IMR-90 (cell line): ENCODE results near the gene IP6K1. TPM values are rescaled to one million over a fixed set of nuclear protein-coding genes. Genes with fewer than 3 reads are reported as not detected.

Source experiments
- ATAC-seq: fragments of 200-7000 bp; cut with Tn5 transposase; 2 replicates; pipeline ENCODE4 v1.9.1; 2020; ENCODE audit warnings: low read depth, mild to moderate bottlenecking, moderate library complexity
- BruUV-seq: library from RNA; stranded (reverse); fragments of 400-500 nt; replicated peaks from 2 replicates; lab custom pipeline; 2021; lab: Mats Ljungman, UMichigan
- CTCF ChIA-PET: fragments of 300-600 bp; formaldehyde crosslinking; extraction: SDS; loops from one replicate; lab custom pipeline; 2021; ENCODE audit warnings: antibody characterized with exemption; lab: Yijun Ruan, JAX
- POLR2A ChIA-PET: fragments of 300-600 bp; sonication (Branson Sonifier 250); formaldehyde crosslinking; loops from one replicate; lab custom pipeline; 2022; ENCODE audit warnings: antibody characterized with exemption; ENCODE audit not compliant: unreplicated experiment; lab: Charles Lee
- DNase-seq: peaks from one replicate; pipeline ENCODE4 v3.0.0; 2013
- H2AFZ ChIP-seq: replicated peaks from 2 replicates; pipeline ENCODE3; 2013; ENCODE audit warnings: low read length, mild to moderate bottlenecking; ENCODE audit not compliant: poor library complexity
- H2AK5ac ChIP-seq: 2 replicates; pipeline ENCODE4 v1.6.1; 2013; ENCODE audit warnings: low read depth, low read length, inconsistent platforms
- H2AK9ac ChIP-seq: replicated peaks from 2 replicates; pipeline ENCODE3; 2013; ENCODE audit warnings: mild to moderate bottlenecking, low read depth, low read length, moderate library complexity; ENCODE audit not compliant: poor library complexity
- H2BK120ac ChIP-seq: 2 replicates; pipeline ENCODE4 v1.6.1; 2013; ENCODE audit warnings: low read depth, low read length, inconsistent platforms
- H2BK15ac ChIP-seq: 3 replicates; pipeline ENCODE4 v1.6.1; 2013; ENCODE audit warnings: low read depth, low read length, inconsistent platforms
- H2BK20ac ChIP-seq: 2 replicates; pipeline ENCODE4 v1.6.1; 2013; ENCODE audit warnings: low read depth, mild to moderate bottlenecking, inconsistent platforms, low read length, moderate library complexity
- H2BK5ac ChIP-seq: 2 replicates; pipeline ENCODE4 v1.6.1; 2013; ENCODE audit warnings: mild to moderate bottlenecking, low read depth, low read length, inconsistent platforms; ENCODE audit not compliant: poor library complexity, severe bottlenecking
- H3K14ac ChIP-seq: replicated peaks from 2 replicates; pipeline ENCODE4 v1.6.1; 2013; ENCODE audit warnings: low read depth, low read length, inconsistent platforms
- H3K18ac ChIP-seq: 2 replicates; pipeline ENCODE4 v1.6.1; 2013; ENCODE audit warnings: low read depth, low read length, control low read depth
- H3K23ac ChIP-seq: 2 replicates; pipeline ENCODE4 v1.6.1; 2013; ENCODE audit warnings: low read depth, low read length, inconsistent platforms
- H3K27ac ChIP-seq: 2 replicates; pipeline ENCODE4 v1.5.1; 2013; ENCODE audit warnings: mild to moderate bottlenecking, control low read depth, low read length; ENCODE audit not compliant: insufficient read depth
- H3K27me3 ChIP-seq: 2 replicates; pipeline ENCODE4 v1.6.1; 2013; ENCODE audit warnings: low read length; ENCODE audit not compliant: control insufficient read depth, insufficient read depth
- H3K36me3 ChIP-seq: 2 replicates; pipeline ENCODE4 v1.6.1; 2013; ENCODE audit warnings: low read length, mixed read lengths; ENCODE audit not compliant: control insufficient read depth, insufficient read depth
- H3K4ac ChIP-seq: 2 replicates; pipeline ENCODE4 v1.6.1; 2013; ENCODE audit warnings: low read depth, low read length, inconsistent platforms
- H3K4me1 ChIP-seq: 2 replicates; pipeline ENCODE4 v1.6.1; 2013; ENCODE audit warnings: low read length, mixed read lengths; ENCODE audit not compliant: control insufficient read depth, insufficient read depth
- H3K4me2 ChIP-seq: 2 replicates; pipeline ENCODE4 v1.6.1; 2013; ENCODE audit warnings: low read depth, mild to moderate bottlenecking, control low read depth, low read length, moderate library complexity
- H3K4me3 ChIP-seq: 2 replicates; pipeline ENCODE4 v1.5.1; 2013; ENCODE audit warnings: low read depth, mild to moderate bottlenecking, control low read depth, low read length, moderate library complexity; ENCODE audit not compliant: insufficient read depth
- H3K56ac ChIP-seq: 2 replicates; pipeline ENCODE4 v1.6.1; 2013; ENCODE audit warnings: low read length, inconsistent platforms; ENCODE audit not compliant: insufficient read depth; ENCODE audit errors: extremely low read depth
- H3K79me1 ChIP-seq, 2 experiments: 2 replicates each; pipeline ENCODE4 v1.6.1; 2013; ENCODE audit warnings: low read length in 2 of 2, inconsistent platforms in 1 of 2, low read depth in 1 of 2
- H3K9ac ChIP-seq: 2 replicates; pipeline ENCODE4 v1.6.1; 2013; ENCODE audit warnings: low read depth, low read length, control low read depth
- H3K9me1 ChIP-seq: 2 replicates; pipeline ENCODE4 v1.6.1; 2013; ENCODE audit warnings: low read length, inconsistent platforms; ENCODE audit not compliant: insufficient read depth
- H3K9me3 ChIP-seq: 2 replicates; pipeline ENCODE4 v1.6.1; 2013; ENCODE audit warnings: low read length; ENCODE audit not compliant: control insufficient read depth, insufficient read depth
- H4K20me1 ChIP-seq: 2 replicates; pipeline ENCODE4 v1.6.1; 2013; ENCODE audit warnings: low read length, inconsistent platforms; ENCODE audit not compliant: insufficient read depth
- H4K5ac ChIP-seq: 2 replicates; pipeline ENCODE4 v1.6.1; 2013; ENCODE audit warnings: mild to moderate bottlenecking, low read depth, low read length, control low read depth
- H4K8ac ChIP-seq, 2 experiments: 2 replicates each; pipeline ENCODE4 v1.6.1; 2013; ENCODE audit warnings: low read depth in 2 of 2, low read length in 2 of 2, control low read depth in 1 of 2, inconsistent platforms in 1 of 2
- H4K91ac ChIP-seq: 2 replicates; pipeline ENCODE4 v1.6.1; 2013; ENCODE audit warnings: low read depth, low read length, inconsistent platforms; ENCODE audit not compliant: insufficient read depth
- BHLHE40 ChIP-seq: fragments of 150-350 bp; IDR thresholded peaks from 2 replicates; pipeline ENCODE4 v1.6.1; 2016; ENCODE audit warnings: mild to moderate bottlenecking, low read depth, low read length
- CEBPB ChIP-seq: IDR thresholded peaks from 2 replicates; pipeline ENCODE4 v1.6.1; 2012; ENCODE audit warnings: low read depth, low read length, improper control_type of control experiment
- CHD1 ChIP-seq: IDR thresholded peaks from 2 replicates; pipeline ENCODE4 v1.6.1; 2012; ENCODE audit warnings: low read depth, low read length, improper control_type of control experiment
- FOS ChIP-seq: fragments of 150-350 bp; IDR thresholded peaks from 2 replicates; pipeline ENCODE4 v1.6.1; 2016; ENCODE audit warnings: low read depth, low read length
- MAFK ChIP-seq: IDR thresholded peaks from 2 replicates; pipeline ENCODE4 v1.6.1; 2012; ENCODE audit warnings: low read depth, low read length, improper control_type of control experiment
- MAZ ChIP-seq: IDR thresholded peaks from 2 replicates; pipeline ENCODE4 v1.6.1; 2012; ENCODE audit warnings: low read depth, mild to moderate bottlenecking, low read length, improper control_type of control experiment, moderate library complexity, borderline replicate concordance
- MXI1 ChIP-seq: IDR thresholded peaks from 2 replicates; pipeline ENCODE4 v1.6.1; 2012; ENCODE audit warnings: low read depth, mild to moderate bottlenecking, low read length, moderate library complexity, borderline replicate concordance
- NFE2L2 ChIP-seq: fragments of 150-350 bp; IDR thresholded peaks from 2 replicates; pipeline ENCODE4 v1.6.1; 2016; ENCODE audit warnings: low read depth, mild to moderate bottlenecking, low read length
- POLR2A ChIP-seq: IDR thresholded peaks from 2 replicates; pipeline ENCODE4 v1.6.1; 2012; ENCODE audit warnings: mild to moderate bottlenecking, low read depth, low read length
- RAD21 ChIP-seq: IDR thresholded peaks from 2 replicates; pipeline ENCODE4 v1.6.1; 2012; ENCODE audit warnings: low read length, improper control_type of control experiment
- RCOR1 ChIP-seq: IDR thresholded peaks from 2 replicates; pipeline ENCODE4 v1.6.1; 2012; ENCODE audit warnings: mild to moderate bottlenecking, low read length, improper control_type of control experiment; ENCODE audit not compliant: insufficient replicate concordance
- RFX5 ChIP-seq: IDR thresholded peaks from 2 replicates; pipeline ENCODE4 v1.8.0; 2012; ENCODE audit warnings: low read depth, mild to moderate bottlenecking, low read length, moderate library complexity
- SMC3 ChIP-seq: fragments of 150-350 bp; IDR thresholded peaks from 2 replicates; pipeline ENCODE4 v1.6.1; 2016; ENCODE audit warnings: low read depth, mild to moderate bottlenecking, antibody characterized with exemption, low read length, moderate library complexity
- WGBS, 2 experiments: methylation state at CpG; one replicate each; pipeline versions ENCODE4 v1.1.5 to v1.1.7; 2013; ENCODE audit warnings: missing lambda C conversion rate in 2 of 2; ENCODE audit not compliant: insufficient read length in 1 of 2; ENCODE audit errors: extremely low coverage in 2 of 2; 5-methylcytosine and 5-hydroxymethylcytosine counted together
- dilution Hi-C: fragments of 300-500 bp; cut with HindIII; formaldehyde crosslinking; loops from one replicate; pipeline ENCODE4 v1.14.3; 2018; ENCODE audit warnings: low sequenced_read_pairs; ENCODE audit not compliant: unreplicated experiment
- in situ Hi-C: fragments of 300-500 bp; cut with MboI; formaldehyde crosslinking; loops from 3 replicates; pipeline ENCODE4 v1.14.3; 2019; ENCODE audit warnings: low sequenced_read_pairs, inconsistent platforms, mixed read lengths
- intact Hi-C: fragments of 100-400 bp; cut with micrococcal nuclease; formaldehyde crosslinking; loops from 2 replicates; pipeline ENCODE4 v1.10.0; 2022
- polyA plus RNA-seq, 3 experiments: library from polyadenylated mRNA; depleted of rRNA; stranded (reverse); fragments of >200 nt; gene quantifications; 2 replicates each; pipeline ENCODE4 v1.2.3, GENCODE V29; 2012; ENCODE audit warnings: low replicate concordance in 1 of 3
- total RNA-seq: library from RNA; depleted of rRNA; stranded (reverse); fragments of >200 nt; gene quantifications from 2 replicates; pipeline ENCODE4 v1.2.3, GENCODE V29; 2012
- TF ChIP-seq, protein P1 (sequence below): fragments of 150-350 bp; IDR thresholded peaks from 2 replicates; pipeline ENCODE4 v1.6.1; 2016; ENCODE audit warnings: low read depth, mild to moderate bottlenecking, low read length, moderate library complexity, borderline replicate concordance
- TF ChIP-seq, protein P2 (sequence below): conservative IDR thresholded peaks from 2 replicates; pipeline ENCODE4 v1.5.1; 2012; ENCODE audit warnings: mild to moderate bottlenecking, low read depth, low read length, improper control_type of control experiment
- TF ChIP-seq, protein P3 (sequence below): fragments of 150-350 bp; IDR thresholded peaks from 2 replicates; pipeline ENCODE4 v1.6.1; 2017; ENCODE audit warnings: mild to moderate bottlenecking, antibody characterized with exemption, low read length, low read depth

IP6K1 gene
- total and polyA plus RNA-seq, 2 of the 4 experiments (the other 2 are of a cell fraction), result 28.3 to 28.7 TPM

- H2BK120ac ChIP-seq, result no peak overlapping the region
- no peak overlapping the region for H2BK15ac ChIP-seq
- peak overlapping the region; percentile 27 for H2AFZ ChIP-seq
- peak overlapping the region; percentile 1; the same call in 1 of the 2 replicates for H3K4ac ChIP-seq
- peaks cover 9% of the 10 kb centered on the region for H3K4me1 ChIP-seq
- TF ChIP-seq FOS (no peak), CEBPB (no peak), MAZ (no peak), RAD21 (no peak), RCOR1 (no peak), SMC3 (no peak), RFX5 (no peak), POLR2A (no peak), BHLHE40 (no peak), NFE2L2 (no peak), MAFK (no peak), CHD1 (no peak), MXI1 (no peak)
- TF ChIP-seq, protein P1, sequence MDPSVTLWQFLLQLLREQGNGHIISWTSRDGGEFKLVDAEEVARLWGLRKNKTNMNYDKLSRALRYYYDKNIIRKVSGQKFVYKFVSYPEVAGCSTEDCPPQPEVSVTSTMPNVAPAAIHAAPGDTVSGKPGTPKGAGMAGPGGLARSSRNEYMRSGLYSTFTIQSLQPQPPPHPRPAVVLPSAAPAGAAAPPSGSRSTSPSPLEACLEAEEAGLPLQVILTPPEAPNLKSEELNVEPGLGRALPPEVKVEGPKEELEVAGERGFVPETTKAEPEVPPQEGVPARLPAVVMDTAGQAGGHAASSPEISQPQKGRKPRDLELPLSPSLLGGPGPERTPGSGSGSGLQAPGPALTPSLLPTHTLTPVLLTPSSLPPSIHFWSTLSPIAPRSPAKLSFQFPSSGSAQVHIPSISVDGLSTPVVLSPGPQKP, result no peak
- TF ChIP-seq, protein P2, sequence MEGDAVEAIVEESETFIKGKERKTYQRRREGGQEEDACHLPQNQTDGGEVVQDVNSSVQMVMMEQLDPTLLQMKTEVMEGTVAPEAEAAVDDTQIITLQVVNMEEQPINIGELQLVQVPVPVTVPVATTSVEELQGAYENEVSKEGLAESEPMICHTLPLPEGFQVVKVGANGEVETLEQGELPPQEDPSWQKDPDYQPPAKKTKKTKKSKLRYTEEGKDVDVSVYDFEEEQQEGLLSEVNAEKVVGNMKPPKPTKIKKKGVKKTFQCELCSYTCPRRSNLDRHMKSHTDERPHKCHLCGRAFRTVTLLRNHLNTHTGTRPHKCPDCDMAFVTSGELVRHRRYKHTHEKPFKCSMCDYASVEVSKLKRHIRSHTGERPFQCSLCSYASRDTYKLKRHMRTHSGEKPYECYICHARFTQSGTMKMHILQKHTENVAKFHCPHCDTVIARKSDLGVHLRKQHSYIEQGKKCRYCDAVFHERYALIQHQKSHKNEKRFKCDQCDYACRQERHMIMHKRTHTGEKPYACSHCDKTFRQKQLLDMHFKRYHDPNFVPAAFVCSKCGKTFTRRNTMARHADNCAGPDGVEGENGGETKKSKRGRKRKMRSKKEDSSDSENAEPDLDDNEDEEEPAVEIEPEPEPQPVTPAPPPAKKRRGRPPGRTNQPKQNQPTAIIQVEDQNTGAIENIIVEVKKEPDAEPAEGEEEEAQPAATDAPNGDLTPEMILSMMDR, result no peak
- TF ChIP-seq, protein P3, sequence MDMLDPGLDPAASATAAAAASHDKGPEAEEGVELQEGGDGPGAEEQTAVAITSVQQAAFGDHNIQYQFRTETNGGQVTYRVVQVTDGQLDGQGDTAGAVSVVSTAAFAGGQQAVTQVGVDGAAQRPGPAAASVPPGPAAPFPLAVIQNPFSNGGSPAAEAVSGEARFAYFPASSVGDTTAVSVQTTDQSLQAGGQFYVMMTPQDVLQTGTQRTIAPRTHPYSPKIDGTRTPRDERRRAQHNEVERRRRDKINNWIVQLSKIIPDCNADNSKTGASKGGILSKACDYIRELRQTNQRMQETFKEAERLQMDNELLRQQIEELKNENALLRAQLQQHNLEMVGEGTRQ, result no peak
- no peak overlapping the region for H3K9ac ChIP-seq
- no peak overlapping the region for H4K91ac ChIP-seq
- dilution Hi-C loops (no loop called here), in situ Hi-C loops (no loop called here), intact Hi-C loops (no loop called here)
- BruUV-seq, result no TSS peak
- WGBS, 2 experiments, result no CpG with 5 or more reads among the region's 1 CpG
- no peak overlapping the region for H2BK20ac ChIP-seq
- H3K27ac ChIP-seq, result no peak overlapping the region
- H4K8ac ChIP-seq, result no peak overlapping the region; a peak in 1 of 4 replicates
- no peak overlapping the region for H3K14ac ChIP-seq
- H3K4me2 ChIP-seq, result no peak overlapping the region
- H3K36me3 ChIP-seq, result no peaks in the 10 kb centered on the region
- H3K18ac ChIP-seq, result no peak overlapping the region
- H4K5ac ChIP-seq, result no peak overlapping the region
- peaks cover 5% of the 10 kb centered on the region; the same call in 1 of the 2 replicates for H3K27me3 ChIP-seq
- H3K23ac ChIP-seq, result no peak overlapping the region
- H3K9me1 ChIP-seq, result peaks cover 4% of the 10 kb centered on the region; the same call in 1 of the 2 replicates
- H3K4me3 ChIP-seq, result no peak overlapping the region
- 0 out of 2 replicates have a peak overlapping the region, but pooled peaks have one; percentile 18 for H2AK5ac ChIP-seq
- no peak overlapping the region for H2BK5ac ChIP-seq
- H4K20me1 ChIP-seq, result no peaks in the 10 kb centered on the region
- ChIA-PET CTCF (interaction anchor here (1.3 kb wide), 1 partner anchor 30 kb away, joined by 3 read pairs; no protein-coding TSS in a partner anchor), POLR2A (no interaction called here)
- no peak overlapping the region for H3K56ac ChIP-seq
- ATAC-seq, result no peak
- no peak for DNase-seq
- H3K79me1 ChIP-seq, result peaks cover 0 to 6% of the 10 kb centered on the region in 2 experiments; a peak in 1 of 4 replicates
- H2AK9ac ChIP-seq, result peak overlapping the region; percentile 63
- H3K9me3 ChIP-seq, result no peaks in the 10 kb centered on the region
Observed at GRCh38 chr3:49799105-49799504, 12.8 kb upstream of the IP6K1 start.
